ENCODE measurements around the gene FAAH2.
"Not testable (repeated sequence)": the region's sequence is repeated elsewhere in the genome, so short reads cannot be mapped to it uniquely, and the experiment has no call there.

The FAAH2 gene

DNA sequence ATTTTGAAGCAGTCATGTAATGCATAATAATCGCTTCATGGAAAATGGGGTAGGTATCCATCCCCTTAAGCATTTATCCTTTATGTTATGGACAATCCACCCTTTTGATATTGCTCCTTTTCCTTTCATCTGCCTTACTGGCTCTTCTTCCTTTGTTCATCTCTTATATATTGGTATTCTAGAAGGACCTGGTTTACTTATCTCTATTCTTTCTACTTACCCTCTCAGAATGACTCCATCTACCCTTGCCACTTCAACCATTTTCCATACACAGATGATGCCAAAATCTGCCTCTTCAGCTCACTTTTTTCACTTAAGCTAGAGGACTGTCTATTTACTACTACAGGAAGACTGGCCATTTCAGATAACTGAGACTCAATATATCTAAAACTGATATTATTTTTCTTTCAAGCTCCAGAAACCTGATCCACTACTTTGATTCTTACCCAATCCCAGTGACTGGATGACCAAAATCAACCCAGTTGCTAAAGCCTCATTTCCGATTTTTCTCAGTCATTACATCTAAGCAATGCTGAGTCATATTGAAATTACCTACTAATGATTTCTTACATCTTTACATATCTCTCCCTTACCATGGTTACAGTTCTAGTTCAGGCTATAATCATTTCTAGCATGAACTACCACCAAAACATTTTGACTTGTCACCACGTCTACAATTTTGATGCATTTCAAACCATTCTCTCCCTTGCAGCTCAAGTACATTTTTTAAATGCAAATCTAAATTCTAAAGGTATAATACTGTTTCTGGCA is 93.7 kb downstream of the FAAH2 start:
- no peak for DNase-seq

DNA sequence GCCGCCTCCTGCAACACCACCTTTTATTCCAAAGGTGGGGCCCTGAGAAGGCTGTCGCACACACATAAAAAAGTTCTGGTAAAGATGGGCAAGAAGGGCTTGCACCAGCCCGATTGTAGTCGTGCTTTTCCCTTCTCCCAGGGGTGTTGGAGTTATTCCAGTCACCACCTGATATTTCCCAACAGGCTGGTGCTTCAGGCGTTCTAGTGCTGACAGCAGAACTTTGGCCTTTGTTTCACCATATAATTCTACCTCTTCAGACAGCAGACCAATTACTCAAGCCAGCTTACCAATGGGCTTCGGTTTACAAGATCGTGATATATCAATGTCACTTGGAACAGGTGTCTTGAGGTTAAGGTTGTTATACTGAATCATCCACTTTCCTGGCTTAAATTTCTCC is 107.7 kb downstream of the FAAH2 start:
- DNase-seq, result not testable (repeated sequence)

DNA sequence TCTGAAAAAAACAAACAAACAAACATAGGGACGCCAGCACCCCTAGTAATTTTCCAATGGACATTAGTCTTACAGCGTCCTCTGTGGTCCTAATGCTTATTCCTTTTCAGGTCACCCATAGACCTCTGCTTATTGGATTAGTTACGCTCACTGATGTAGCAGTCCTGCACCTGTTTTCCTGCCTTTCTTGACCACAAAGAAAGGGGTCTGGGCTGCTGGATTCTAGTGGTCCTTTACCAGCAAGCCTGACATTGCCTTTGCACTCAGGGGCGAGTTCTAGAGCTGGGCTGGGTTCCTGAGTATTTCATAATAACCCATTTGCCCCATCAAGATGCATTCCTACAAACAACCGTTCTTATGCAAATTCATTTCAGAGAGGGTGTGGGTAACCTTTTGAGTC is 116.7 kb downstream of the FAAH2 start:
- not testable (repeated sequence) for DNase-seq

DNA sequence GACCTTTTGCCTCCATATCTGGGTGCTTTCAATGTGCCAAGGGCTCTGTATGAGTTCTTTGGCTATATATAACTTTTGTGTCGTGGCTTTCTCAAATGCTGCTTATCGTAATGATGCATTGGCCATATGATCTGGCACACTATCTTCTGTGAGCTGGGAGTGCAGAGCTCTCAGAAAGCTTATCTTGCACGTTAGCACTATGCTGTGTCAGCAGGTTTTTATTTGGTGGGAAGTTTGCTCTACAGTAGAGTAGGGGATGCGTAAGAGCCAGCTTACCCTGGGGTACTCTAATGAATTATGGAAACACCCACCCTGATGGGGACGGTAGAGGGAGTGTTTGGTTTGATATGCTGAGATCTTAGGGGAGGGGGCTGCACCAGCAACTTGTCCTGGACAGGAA is 119.6 kb downstream of the FAAH2 start:
- no peak for DNase-seq

DNA sequence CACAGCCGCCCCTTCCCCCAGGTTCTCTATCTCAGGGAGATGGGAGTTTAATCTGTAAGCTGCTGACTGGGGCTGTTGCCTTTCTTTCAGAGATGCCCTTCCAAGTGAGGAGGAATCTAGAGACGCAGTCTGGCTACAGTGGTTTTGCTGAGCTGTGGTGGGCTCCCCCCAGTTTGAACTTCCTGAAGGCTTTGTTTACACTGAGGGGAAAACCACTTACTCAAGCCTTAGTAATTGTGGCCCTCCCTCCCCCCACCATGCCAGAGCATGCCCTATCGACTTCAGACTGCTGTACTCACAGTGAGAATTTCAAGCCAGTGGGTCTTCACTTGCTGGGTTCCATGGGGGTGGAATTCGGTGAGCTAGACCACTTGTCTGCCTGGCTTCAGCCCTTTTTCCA is 131.3 kb downstream of the FAAH2 start:
- DNase-seq, result no peak

DNA sequence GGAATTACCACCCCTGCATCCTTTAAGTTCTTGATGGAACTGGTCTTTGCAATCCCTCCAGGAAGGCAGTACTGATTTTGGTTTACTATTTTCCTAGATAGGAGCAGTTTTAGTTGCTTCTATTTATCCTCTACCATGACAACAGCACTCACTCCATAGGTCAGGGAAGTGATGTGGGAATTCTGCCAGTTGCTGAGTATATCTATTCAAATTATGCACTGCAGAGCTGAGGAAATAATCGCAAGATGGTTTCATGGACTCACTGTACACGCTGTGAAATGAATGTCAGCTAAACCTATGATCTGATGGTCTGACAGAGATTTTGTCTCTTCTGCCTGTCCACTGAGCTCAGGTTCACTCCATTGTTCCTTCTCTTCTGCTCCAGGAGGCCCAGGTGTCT is 135.8 kb downstream of the FAAH2 start:
- DNase-seq, result no peak

DNA sequence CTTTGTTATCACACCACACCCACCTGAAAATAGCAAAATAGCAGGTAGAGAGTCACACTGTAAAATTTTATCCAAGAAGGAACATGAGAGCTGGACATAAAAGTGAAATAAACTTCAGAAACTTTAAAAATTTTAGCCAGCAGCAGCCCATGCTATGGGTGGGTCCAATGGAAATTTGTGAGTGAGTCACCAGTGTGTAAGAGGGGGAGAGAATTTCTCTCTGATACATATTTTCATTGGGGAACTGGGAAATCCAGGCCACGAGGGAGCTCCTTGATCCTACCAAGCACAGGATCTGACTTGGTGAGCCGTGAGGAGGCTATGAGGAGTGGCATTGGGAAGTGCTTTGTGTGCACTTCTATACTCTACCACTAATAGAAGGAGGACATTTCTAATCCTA is 136.3 kb downstream of the FAAH2 start:
- no peak for DNase-seq

DNA sequence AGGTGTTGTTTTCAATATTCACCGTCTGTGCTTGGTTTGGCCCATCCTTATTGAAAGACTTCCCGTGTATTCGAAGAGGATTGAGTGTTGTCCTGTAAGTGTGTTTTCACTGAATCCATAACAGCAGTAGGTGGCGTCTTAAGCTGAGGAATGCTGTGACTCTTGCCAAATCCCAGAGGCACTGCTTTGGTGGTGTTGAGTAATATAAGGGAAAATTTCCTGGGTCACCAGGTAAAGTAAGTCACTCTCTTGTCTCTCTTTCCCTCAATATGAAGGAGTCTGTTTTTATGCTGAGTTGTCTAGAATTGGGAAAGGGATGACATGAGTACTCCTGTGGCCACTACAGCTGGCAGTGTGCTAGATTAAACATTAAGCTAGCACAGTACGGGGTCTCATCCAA is 158.6 kb downstream of the FAAH2 start:
- DNase-seq, result no peak

DNA sequence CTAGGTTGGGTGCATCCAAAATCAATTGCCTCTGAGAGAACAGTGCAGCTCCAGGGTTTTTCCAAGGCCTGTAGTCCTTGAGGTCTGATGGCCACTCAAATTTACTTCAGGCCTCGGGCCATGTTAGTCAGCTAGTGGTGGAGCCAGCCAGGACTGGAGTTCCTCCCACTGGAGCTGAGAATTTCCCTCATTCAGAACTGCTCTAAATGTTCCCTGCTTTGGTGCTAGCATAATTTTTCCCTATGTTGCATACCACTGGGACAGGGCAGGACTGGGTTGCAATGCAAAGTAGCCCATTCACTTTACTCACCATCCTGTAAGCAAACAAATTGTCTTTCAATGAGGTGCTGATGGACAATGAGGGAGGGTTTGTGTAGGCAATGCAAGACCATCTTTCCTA is 159.3 kb downstream of the FAAH2 start:
- DNase-seq, result no peak

DNA sequence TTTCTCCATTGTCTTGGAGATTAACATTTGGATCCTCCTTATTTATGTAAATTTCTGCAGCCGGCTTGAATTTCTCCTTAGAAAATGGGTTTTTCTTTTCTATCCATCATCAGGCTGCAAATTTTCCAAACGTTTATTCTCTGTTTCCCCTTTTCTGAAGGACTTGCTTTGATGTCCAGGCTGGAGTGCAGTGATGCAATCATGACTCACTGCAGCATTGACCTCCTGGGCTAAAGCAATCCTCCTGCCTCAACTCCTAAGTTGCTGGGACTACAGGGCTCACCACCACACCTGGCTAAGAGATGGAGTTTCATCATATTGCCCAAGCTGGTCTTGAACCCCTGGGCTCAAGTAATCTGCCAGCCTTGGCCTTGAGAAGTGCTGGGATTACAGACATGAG is 161.3 kb downstream of the FAAH2 start:
- no peak for DNase-seq

DNA sequence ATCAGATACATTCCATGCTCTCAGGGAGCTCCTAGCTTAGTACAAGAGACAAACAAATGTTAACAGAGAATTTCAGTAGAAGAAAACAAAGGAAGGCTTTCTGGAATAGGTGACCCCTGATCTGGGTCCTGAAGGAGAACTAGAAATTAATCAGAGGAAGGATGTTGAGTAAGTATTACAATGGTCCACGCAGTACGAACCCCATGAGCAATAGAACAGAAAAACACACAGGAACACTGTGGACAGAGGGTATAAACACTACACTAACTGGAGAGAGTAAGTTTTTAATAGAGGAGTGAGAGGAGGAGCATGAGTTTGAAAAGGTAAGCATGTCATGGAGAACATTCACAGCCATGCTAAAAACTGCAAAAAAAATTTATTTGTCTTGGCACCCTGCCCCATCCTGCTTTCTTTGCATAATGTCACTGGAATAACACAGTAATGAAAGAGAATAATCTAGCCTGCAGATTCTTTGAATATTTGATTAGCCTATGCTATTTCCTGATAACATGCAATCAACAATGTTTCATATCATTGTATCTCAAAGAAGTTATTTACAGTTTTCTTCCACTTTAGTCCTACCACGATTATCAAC is 165.0 kb downstream of the FAAH2 start:
- DNase-seq, result no peak

DNA sequence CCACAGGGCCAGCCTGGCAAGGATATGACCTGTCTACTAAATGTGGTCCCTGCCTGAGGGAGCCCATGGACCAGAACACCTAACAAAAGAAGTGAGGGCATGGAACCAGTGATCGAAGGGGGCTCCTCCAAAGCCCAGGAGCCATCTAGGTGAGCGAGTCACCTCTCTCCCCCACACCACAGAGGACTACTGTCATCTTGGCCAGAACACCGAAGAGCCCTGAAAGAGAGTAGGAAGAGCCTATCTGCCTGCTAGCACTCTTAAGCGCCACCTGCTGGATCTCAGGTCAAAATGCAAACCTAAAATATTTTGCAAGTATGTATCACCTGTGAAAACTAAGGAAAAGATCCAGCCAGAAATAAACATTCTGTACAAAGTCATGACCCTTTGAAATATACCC is 167.4 kb downstream of the FAAH2 start:
- DNase-seq, result no peak

DNA sequence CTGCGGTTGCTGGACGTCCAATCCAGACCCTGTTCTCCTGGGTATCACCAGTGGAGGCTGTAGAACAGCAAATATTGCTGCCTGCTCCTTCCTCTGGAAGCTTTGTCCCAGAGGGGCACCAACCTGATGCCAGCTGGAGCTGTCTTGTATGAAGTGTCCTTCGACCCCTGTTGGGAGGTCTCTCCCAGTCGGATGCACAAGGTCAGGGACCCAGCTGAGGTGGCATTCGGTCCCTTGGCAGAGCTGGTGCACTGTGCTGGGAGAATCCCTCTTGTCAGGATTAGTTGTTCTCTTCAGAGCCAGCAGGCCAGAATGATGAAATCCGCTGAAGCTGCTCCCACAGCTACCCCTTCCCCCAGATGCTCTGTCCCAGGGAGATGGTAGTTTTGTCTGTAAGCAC is 195.0 kb downstream of the FAAH2 start:
- DNase-seq, result no peak

DNA sequence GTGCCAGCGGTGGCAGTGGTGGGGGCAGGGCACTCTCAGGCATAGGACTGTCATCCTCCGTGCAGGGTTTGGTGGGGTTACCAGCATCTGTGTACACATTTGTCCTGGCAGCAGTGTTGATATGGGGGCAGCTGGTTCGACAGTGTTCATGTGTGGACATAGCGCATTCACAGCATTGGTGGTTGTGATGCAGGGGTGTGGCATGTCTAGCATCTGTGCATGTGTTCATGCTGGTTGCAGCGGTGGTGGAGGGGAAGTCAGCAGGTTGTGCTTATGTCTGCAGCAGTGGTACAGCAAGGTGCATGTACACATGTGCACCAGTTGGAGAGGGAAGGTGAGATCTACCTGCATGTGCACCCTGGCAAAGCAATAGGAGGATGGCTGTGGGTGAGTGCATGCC is 230.0 kb downstream of the FAAH2 start:
- no peak for DNase-seq

DNA sequence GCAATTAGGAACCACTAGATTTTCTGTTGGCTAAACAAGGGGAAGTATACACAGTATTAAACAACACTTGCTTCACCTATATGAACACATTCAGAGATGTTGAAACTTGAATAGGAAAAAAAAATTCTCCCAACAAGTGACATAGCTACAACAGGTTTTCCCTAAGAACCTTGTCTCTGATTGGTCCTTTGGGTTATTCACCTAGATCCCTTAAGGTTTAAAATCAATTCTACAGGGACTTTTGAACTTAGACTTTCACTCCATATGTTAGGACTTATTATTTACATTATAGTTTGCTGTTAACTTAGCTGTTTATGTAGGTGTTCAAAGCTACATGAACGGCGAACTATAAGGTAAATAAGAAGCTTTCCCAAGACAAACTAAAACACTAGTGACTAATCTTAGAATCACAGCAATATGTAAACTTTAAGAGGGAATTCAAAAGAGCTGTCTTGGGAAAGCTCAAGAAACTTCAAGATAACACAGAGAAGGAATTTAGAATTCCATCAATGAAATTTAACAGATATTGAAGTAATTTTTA is 233.1 kb downstream of the FAAH2 start:
- no peak for DNase-seq

DNA sequence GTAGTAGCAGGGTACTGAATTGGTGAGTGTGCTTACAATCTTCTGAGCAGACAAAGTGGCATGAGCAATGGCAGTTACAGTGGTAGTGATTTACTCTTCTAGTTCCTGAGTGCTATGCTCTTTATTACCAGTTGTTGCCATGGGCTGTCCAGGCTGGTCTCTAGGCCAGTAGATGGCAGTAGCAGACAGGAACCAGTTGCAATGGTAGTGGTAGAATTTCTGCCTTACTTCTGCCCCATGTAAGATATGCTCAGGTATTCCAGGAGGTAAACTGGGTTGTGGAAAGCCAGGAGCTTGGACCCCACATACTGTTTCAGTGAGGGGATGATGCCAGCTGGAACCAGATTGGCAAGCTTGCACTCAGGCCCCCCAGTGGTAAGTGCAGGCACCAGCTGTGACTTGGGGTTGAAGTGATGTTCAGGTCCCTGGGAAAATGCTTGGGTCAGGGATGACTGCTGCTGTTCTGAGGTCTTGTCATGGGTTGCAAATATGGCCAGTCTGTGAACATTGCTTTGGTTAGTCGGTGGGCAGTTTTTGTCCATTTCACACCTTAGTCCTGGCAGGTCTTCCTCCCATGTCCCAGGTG is 242.3 kb downstream of the FAAH2 start:
- DNase-seq, result no peak

All from HCEC 1CT (cell line).